Endothelial cell of umbilical vein (primary cell): ENCODE results near the gene POP7. TPM values are rescaled to one million over a fixed set of nuclear protein-coding genes. Genes with fewer than 3 reads are reported as not detected.

Experiments used
- BruUV-seq: library from RNA; stranded (reverse); fragments of 400-500 nt; replicated peaks from 2 replicates; lab custom pipeline; 2021; lab: Mats Ljungman, UMichigan
- CTCF ChIA-PET: fragments of 300-600, 350-600 bp; sonication (Branson Sonifier 250); formaldehyde crosslinking; loops from one replicate; lab custom pipeline; 2021; ENCODE audit warnings: antibody characterized with exemption, inconsistent platforms; lab: Charles Lee
- POLR2A ChIA-PET: fragments of 300-600, 350-600 bp; sonication (Branson Sonifier 250); formaldehyde crosslinking; loops from one replicate; lab custom pipeline; 2021; ENCODE audit warnings: antibody characterized with exemption, inconsistent platforms; lab: Charles Lee
- DNase-seq: peaks from one replicate; pipeline ENCODE4 v3.0.0-alpha.2; 2011; ENCODE audit warnings: low read depth, low spot score
- FAIRE-seq: peaks from 2 replicates; lab custom pipeline; 2011; peaks lifted over from hg19 to GRCh38; lab: Jason Lieb, UNC
- H2AFZ ChIP-seq: 2 replicates; pipeline ENCODE4 v1.6.0; 2012; ENCODE audit warnings: low read depth, low read length, control low read depth, inconsistent platforms
- H3K27ac ChIP-seq: 2 replicates; pipeline ENCODE4 v1.5.1; 2011; ENCODE audit warnings: low read depth, mild to moderate bottlenecking, control low read depth, low read length, moderate library complexity; ENCODE audit not compliant: insufficient read depth
- H3K27me3 ChIP-seq, 2 experiments: 2 replicates each; pipeline versions ENCODE4 v1.6.0 to v1.6.1; 2011; ENCODE audit warnings: low read length in 2 of 2, mixed read lengths in 1 of 2; ENCODE audit not compliant: control insufficient read depth in 2 of 2, insufficient read depth in 2 of 2
- H3K36me3 ChIP-seq, 2 experiments: 2 replicates in 1 of 2; 3 replicates in 1 of 2; pipeline ENCODE4 v1.5.1; 2011; ENCODE audit warnings: low read length in 2 of 2, mild to moderate bottlenecking in 1 of 2, moderate library complexity in 1 of 2; ENCODE audit not compliant: control insufficient read depth in 2 of 2, insufficient read depth in 2 of 2; ENCODE audit errors: extremely low read depth in 1 of 2
- H3K4me1 ChIP-seq: 3 replicates; pipeline ENCODE4 v1.5.1; 2011; ENCODE audit warnings: mild to moderate bottlenecking, low read length; ENCODE audit not compliant: control insufficient read depth, insufficient read depth; ENCODE audit errors: extremely low read depth
- H3K4me2 ChIP-seq: 2 replicates; pipeline ENCODE4 v1.6.1; 2011; ENCODE audit warnings: low read length, control low read depth, mixed read lengths; ENCODE audit not compliant: insufficient read depth
- H3K4me3 ChIP-seq, 3 experiments: fragments of 200-600 bp in 1 of 3; sonication (generic), shearing (Covaris generic) in 1 of 3; replicated peaks in 1 of 3; 2 replicates each; pipeline ENCODE4 v1.5.1; 2011 to 2016; ENCODE audit warnings: control low read depth in 3 of 3, low read length in 3 of 3, mild to moderate bottlenecking in 2 of 3, inconsistent platforms in 1 of 3, low read depth in 1 of 3, moderate library complexity in 1 of 3; ENCODE audit not compliant: insufficient read depth in 1 of 3
- H3K79me2 ChIP-seq: 2 replicates; pipeline ENCODE4 v1.6.0; 2012; ENCODE audit warnings: low read length, inconsistent platforms; ENCODE audit not compliant: control insufficient read depth, insufficient read depth
- H3K9ac ChIP-seq: replicated peaks from 2 replicates; pipeline ENCODE3; 2011; ENCODE audit warnings: low read length, control low read depth; ENCODE audit not compliant: insufficient read depth; ENCODE audit errors: extremely low read depth
- H3K9me1 ChIP-seq: replicated peaks from 3 replicates; pipeline ENCODE4 v1.6.0; 2011; ENCODE audit warnings: mild to moderate bottlenecking, low read length; ENCODE audit not compliant: control insufficient read depth, insufficient read depth; ENCODE audit errors: extremely low read depth
- H3K9me3 ChIP-seq: replicated peaks from 2 replicates; pipeline ENCODE4 v1.5.1; 2012; ENCODE audit warnings: low read length, inconsistent platforms; ENCODE audit not compliant: control insufficient read depth, insufficient read depth
- H4K20me1 ChIP-seq: replicated peaks from 2 replicates; pipeline ENCODE3; 2011; ENCODE audit warnings: mild to moderate bottlenecking, low read length; ENCODE audit not compliant: control insufficient read depth, insufficient read depth; ENCODE audit errors: extremely low read depth
- EZH2 ChIP-seq: IDR thresholded peaks from 2 replicates; pipeline ENCODE4 v1.6.1; 2012; ENCODE audit warnings: borderline replicate concordance, low read depth, mild to moderate bottlenecking, moderate library complexity, low read length, inconsistent platforms; ENCODE audit not compliant: severe bottlenecking
- FOS ChIP-seq: IDR thresholded peaks from 2 replicates; pipeline ENCODE4 v1.6.1; 2011; ENCODE audit warnings: mild to moderate bottlenecking, low read length, moderate library complexity, borderline replicate concordance; ENCODE audit not compliant: insufficient read depth
- GATA2 ChIP-seq: IDR thresholded peaks from 2 replicates; pipeline ENCODE4 v1.7.0; 2011; ENCODE audit warnings: low read depth, mild to moderate bottlenecking, moderate library complexity, mixed read lengths, low read length; ENCODE audit not compliant: insufficient read length, insufficient read depth
- JUN ChIP-seq: IDR thresholded peaks from 2 replicates; pipeline ENCODE4 v1.6.1; 2011; ENCODE audit warnings: borderline replicate concordance, low read depth; ENCODE audit not compliant: insufficient read length, insufficient read depth
- MYC ChIP-seq: IDR thresholded peaks from one replicate; pipeline ENCODE4 v1.6.1; 2011; ENCODE audit warnings: mild to moderate bottlenecking, low read depth, low read length
- POLR2A ChIP-seq: IDR thresholded peaks from 2 replicates; pipeline ENCODE4 v1.6.1; 2012; ENCODE audit warnings: low read depth, mild to moderate bottlenecking, control low read depth, low read length
- POLR2AphosphoS5 ChIP-seq: IDR thresholded peaks from 2 replicates; pipeline ENCODE4 v1.6.1; 2012; ENCODE audit warnings: low read depth, mild to moderate bottlenecking, control low read depth, low read length, moderate library complexity; ENCODE audit not compliant: insufficient read depth
- dilution Hi-C: fragments of 300-500 bp; cut with MboI; formaldehyde crosslinking; loops from one replicate; pipeline ENCODE4 v1.15.0; 2019; ENCODE audit warnings: low sequenced_read_pairs; ENCODE audit not compliant: extremely low pct_ligation_motif_present
- intact Hi-C: fragments of 100-400 bp; cut with micrococcal nuclease; formaldehyde crosslinking; loops from one replicate; pipeline ENCODE4 v1.10.0; 2022
- polyA plus RNA-seq, 4 experiments: library from polyadenylated mRNA; depleted of rRNA in 3 of 4; stranded (reverse) in 3 of 4; unstranded in 1 of 4; fragments of >200 nt; gene quantifications; 2 replicates each; pipeline versions ENCODE4 v1.2.1 to v1.2.3, GENCODE V29; 2011 to 2012; ENCODE audit warnings: missing spikeins in 1 of 4
- total RNA-seq: library from RNA; stranded (reverse); gene quantifications from 2 replicates; pipeline ENCODE4 v1.2.3, GENCODE V29; 2021
- TF ChIP-seq, protein P1 (sequence below): IDR thresholded peaks from 2 replicates; pipeline ENCODE4 v1.6.1; 2011; ENCODE audit not compliant: insufficient read depth, insufficient read length
- TF ChIP-seq, protein P2 (sequence below), 2 donors: IDR thresholded peaks; 1 replicate in 1 of 2; 2 replicates in 1 of 2; pipeline ENCODE4 v1.5.1; 2011; ENCODE audit warnings: low read length in 2 of 2, mild to moderate bottlenecking in 2 of 2, moderate library complexity in 2 of 2, control low read depth in 1 of 2, inconsistent platforms in 1 of 2, low read depth in 1 of 2; ENCODE audit not compliant: insufficient read depth in 1 of 2; ENCODE audit errors: extremely low read depth in 1 of 2

The POP7 gene
- total and polyA plus RNA-seq, 2 donors (not counting 3 experiments of a cell fraction or from before 2014, with no cell fraction given): 47.4 to 48.8 TPM

DNA sequence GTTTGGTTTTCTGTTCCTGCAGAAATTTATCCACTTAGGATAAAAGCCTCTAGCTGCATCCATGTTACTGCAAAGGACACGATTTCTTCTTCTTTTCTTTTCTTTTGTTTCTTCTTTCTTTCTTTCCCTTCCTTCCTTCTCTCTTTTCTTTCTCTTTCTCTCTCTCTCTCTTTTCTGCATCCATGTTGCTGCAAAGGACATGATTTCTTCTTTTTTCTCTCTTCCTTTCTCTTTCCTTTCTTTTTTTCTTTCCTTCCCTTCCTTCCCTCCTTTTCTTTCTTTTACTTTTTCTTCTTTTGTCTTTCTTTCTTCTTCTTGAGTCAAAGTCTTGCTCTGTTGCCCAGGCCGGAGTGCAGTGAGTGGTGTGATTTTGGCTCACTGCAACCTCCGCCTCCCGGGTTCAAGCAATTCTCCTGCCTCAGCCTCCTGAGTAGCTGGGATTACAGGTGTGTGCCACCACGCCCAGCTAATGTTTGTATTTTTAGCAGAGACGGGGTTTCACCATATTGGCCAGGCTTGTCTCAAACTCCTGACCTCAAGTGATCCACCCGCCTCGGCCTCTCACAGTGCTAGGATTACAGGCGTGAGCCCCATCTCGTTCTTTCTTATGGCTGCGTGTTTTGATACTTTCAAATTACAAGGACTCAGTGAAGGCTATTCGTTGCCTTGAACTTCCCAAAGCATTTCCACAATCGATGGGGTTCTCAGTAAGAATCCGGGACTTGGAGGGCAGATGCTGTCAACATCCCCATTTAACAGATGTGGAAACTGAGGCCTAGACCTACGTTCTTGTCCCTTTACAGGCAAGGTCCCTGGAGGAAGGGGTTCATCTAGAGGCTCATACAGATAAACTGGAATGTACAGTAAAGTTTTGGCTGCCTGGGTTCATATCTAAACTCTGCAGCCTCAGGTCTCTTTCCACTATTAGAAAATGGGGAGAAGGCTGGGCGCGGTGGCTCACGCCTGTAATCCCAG, 34.3 kb upstream of the POP7 start:
- TF ChIP-seq MYC (no peak), JUN (no peak), FOS (no peak), EZH2 (no peak), POLR2AphosphoS5 (no peak), GATA2 (no peak), POLR2A (no peak)
- TF ChIP-seq, protein P1, sequence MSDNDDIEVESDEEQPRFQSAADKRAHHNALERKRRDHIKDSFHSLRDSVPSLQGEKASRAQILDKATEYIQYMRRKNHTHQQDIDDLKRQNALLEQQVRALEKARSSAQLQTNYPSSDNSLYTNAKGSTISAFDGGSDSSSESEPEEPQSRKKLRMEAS: no peak
- TF ChIP-seq, protein P2, sequence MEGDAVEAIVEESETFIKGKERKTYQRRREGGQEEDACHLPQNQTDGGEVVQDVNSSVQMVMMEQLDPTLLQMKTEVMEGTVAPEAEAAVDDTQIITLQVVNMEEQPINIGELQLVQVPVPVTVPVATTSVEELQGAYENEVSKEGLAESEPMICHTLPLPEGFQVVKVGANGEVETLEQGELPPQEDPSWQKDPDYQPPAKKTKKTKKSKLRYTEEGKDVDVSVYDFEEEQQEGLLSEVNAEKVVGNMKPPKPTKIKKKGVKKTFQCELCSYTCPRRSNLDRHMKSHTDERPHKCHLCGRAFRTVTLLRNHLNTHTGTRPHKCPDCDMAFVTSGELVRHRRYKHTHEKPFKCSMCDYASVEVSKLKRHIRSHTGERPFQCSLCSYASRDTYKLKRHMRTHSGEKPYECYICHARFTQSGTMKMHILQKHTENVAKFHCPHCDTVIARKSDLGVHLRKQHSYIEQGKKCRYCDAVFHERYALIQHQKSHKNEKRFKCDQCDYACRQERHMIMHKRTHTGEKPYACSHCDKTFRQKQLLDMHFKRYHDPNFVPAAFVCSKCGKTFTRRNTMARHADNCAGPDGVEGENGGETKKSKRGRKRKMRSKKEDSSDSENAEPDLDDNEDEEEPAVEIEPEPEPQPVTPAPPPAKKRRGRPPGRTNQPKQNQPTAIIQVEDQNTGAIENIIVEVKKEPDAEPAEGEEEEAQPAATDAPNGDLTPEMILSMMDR (IDR thresholded peaks at IDR 0.05; ENCODE audit: extremely low read depth in 1 of 2, insufficient read depth in 1 of 2, low read depth in 1 of 2, low read length in 2 of 2): no peak
- peaks cover 4 to 5% of the 10 kb centered on the region in 2 experiments for H3K27me3 ChIP-seq
- H3K4me2 ChIP-seq: no peak overlapping the region
- H2AFZ ChIP-seq: no peak overlapping the region
- CTCF ChIA-PET: interaction anchor here (1.5 to 1.7 kb wide), 3 partner anchors 16 to 34 kb away, joined by 4 to 13 read pairs (median 4); partner anchors contain the start of genes ACTL6B and POP7
- H3K36me3 ChIP-seq: peaks cover 2 to 3% of the 10 kb centered on the region in 2 experiments
- no peak overlapping the region for H3K4me3 ChIP-seq
- no peak overlapping the region for H3K27ac ChIP-seq
- H3K4me1 ChIP-seq: peaks cover 4% of the 10 kb centered on the region
- FAIRE-seq: no peak
- POLR2A ChIA-PET: interaction anchor here (0.5 kb wide), 1 partner anchor 247 kb away, joined by 3 read pairs; no protein-coding TSS in a partner anchor
- H3K9ac ChIP-seq: no peak overlapping the region
- dilution Hi-C loops (no loop called here), intact Hi-C loops (no loop called here)
- no peaks in the 10 kb centered on the region for H3K9me3 ChIP-seq
- H3K79me2 ChIP-seq: peaks cover 24% of the 10 kb centered on the region
- DNase-seq: no peak
- BruUV-seq: no TSS peak
- no peaks in the 10 kb centered on the region for H4K20me1 ChIP-seq
- no peaks in the 10 kb centered on the region for H3K9me1 ChIP-seq
